GM23248 (cell line): ENCODE results near the gene CD70.
"Not testable (repeated sequence)": the region's sequence is repeated elsewhere in the genome, so short reads cannot be mapped to it uniquely, and the experiment has no call there.

Experiments used
- EZH2 ChIP-seq: fragments of 200-600 bp; sonication (generic); IDR thresholded peaks from 2 replicates; pipeline ENCODE4 v1.6.1; 2018; ENCODE audit warnings: antibody characterized with exemption, mild to moderate bottlenecking; ENCODE audit not compliant: insufficient read depth, poor library complexity, severe bottlenecking
- EZH2phosphoT487 ChIP-seq: fragments of 200-600 bp; sonication (generic); IDR thresholded peaks from 2 replicates; pipeline ENCODE4 v1.6.1; 2018; ENCODE audit warnings: antibody characterized with exemption, moderate library complexity, mild to moderate bottlenecking, low read depth; ENCODE audit not compliant: insufficient read depth

DNA sequence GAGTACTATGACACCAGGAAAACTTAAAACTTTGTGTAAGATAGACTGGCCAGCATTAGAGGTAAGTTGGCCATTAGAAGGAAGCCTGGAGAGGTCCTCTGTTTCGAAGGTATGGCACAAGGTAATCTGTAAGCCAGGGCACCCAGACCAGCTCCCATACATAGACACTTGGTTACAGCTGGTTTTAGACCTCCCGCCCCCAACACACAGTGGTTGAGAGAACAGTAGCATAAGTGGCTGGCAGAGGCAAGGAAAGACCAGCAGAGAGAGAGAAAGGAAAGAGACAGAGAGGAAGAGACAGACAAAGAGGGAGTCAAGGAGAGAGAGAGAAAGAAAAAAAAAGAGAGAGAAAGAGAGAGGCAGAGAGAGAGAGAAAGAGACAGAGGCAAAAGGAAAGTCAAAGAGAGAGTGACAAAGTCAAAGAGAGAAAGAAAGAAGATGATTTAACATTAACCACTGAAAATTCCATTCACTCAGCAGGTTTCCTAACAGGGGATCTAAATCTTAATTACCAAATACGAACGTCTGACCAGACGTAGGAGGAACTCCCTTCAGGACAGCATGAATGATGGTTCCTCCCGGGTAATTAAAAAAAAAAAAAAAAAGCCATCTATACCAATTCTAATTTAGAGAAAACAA, 7.4 kb upstream of the CD70 start:
- not testable (repeated sequence) for TF ChIP-seq EZH2phosphoT487, EZH2
